Measurements from ENCODE around the gene DLX5. TPM values are rescaled to one million over a fixed set of nuclear protein-coding genes. Genes with fewer than 3 reads are reported as not detected.
A peak's percentile ranks its signal among the peaks of the same experiment; 100 is the strongest.

DLX5 gene
- polyA plus RNA-seq, 1 donor: 0.35 TPM

- DNase-seq: peak; percentile 46
Observed at GRCh38 chr7:97005183-97006054, 19.2 kb downstream of the DLX5 start, which contains the start of gene DLX6. TSS of gene DLX6 (plus strand) at chr7:97005553. CDS start at chr7:97005978, 425 bp downstream.

- no peak for DNase-seq
Observed at GRCh38 chr7:97004247-97005182, 20.1 kb downstream of the DLX5 start.

- no peak for DNase-seq
Observed at GRCh38 chr7:97003262-97004246, 21.1 kb downstream of the DLX5 start.

GRCh38 chr7:97002555-97003261, 21.9 kb downstream of the DLX5 start:
- no peak for DNase-seq

GRCh38 chr7:97001656-97002554, 22.7 kb downstream of the DLX5 start:
- no peak for DNase-seq

- no peak for DNase-seq
Observed at GRCh38 chr7:97001221-97001620, 23.4 kb downstream of the DLX5 start.

GRCh38 chr7:96998744-96999143, 25.9 kb downstream of the DLX5 start:
- no peak for DNase-seq

- no peak for DNase-seq
Observed at GRCh38 chr7:96998333-96998732, 26.3 kb downstream of the DLX5 start.

GRCh38 chr7:96997512-96998032, 27.1 kb downstream of the DLX5 start:
- no peak for DNase-seq

- no peak for DNase-seq
Observed at GRCh38 chr7:96996958-96997511, 27.6 kb downstream of the DLX5 start.

GRCh38 chr7:96996111-96996957, 28.3 kb downstream of the DLX5 start:
- DNase-seq: no peak

GRCh38 chr7:96995406-96996110, 29.1 kb downstream of the DLX5 start:
- DNase-seq: no peak

GRCh38 chr7:96993980-96994379, 30.7 kb downstream of the DLX5 start:
- DNase-seq: no peak

- no peak for DNase-seq
Observed at GRCh38 chr7:96993094-96993865, 31.4 kb downstream of the DLX5 start.

GRCh38 chr7:96992192-96993005, 32.2 kb downstream of the DLX5 start:
- DNase-seq: no peak

- no peak for DNase-seq
Observed at GRCh38 chr7:96991546-96992191, 33.0 kb downstream of the DLX5 start.

Measured in hindlimb muscle (tissue), 1 donor.